GM23338 (cell line): ENCODE results near the gene LPP.

ENCODE experiments used
- CREB1 ChIP-seq: fragments of 250-450 bp; sonication (Bioruptor Pico); IDR thresholded peaks from 2 replicates; pipeline ENCODE4 v1.5.0; 2020; ENCODE audit warnings: low read depth, mild to moderate bottlenecking, moderate library complexity
- CTCF ChIP-seq, 2 experiments: fragments of 200-600 bp in 1 of 2; sonication (generic) in 1 of 2; conservative IDR thresholded peaks; 2 replicates each; pipeline versions ENCODE4 v1.5.1 to v1.6.1; 2016 to 2017; ENCODE audit warnings: antibody characterized with exemption in 2 of 2, low read depth in 2 of 2, mild to moderate bottlenecking in 2 of 2, moderate library complexity in 1 of 2
- ETS1 ChIP-seq: IDR thresholded peaks from 2 replicates; pipeline ENCODE4 v1.6.1; 2016; ENCODE audit warnings: antibody characterized with exemption
- EZH2 ChIP-seq: fragments of 200-600 bp; sonication (generic); IDR thresholded peaks from one replicate; pipeline ENCODE4 v1.8.0; 2017; ENCODE audit warnings: antibody characterized with exemption, mild to moderate bottlenecking, low read depth; ENCODE audit not compliant: unreplicated experiment
- POLR2AphosphoS5 ChIP-seq: IDR thresholded peaks from 2 replicates; pipeline ENCODE4 v1.6.1; 2016; ENCODE audit warnings: antibody characterized with exemption, low read depth
- ZNF331 ChIP-seq: fragments of 250-450 bp; sonication (Bioruptor Pico); IDR thresholded peaks from 2 replicates; pipeline ENCODE4 v1.5.0; 2020; ENCODE audit warnings: low read depth, mild to moderate bottlenecking, moderate library complexity

GRCh38 chr3:188660415-188660814 is 506.5 kb downstream of the LPP start:
- TF ChIP-seq EZH2: no peak
- no peak for TF ChIP-seq CTCF (conservative IDR thresholded peaks at IDR 0.05; ENCODE audit: low read depth in 2 of 2)
- no peak for TF ChIP-seq ZNF331 (CRISPR knock-in tag)
- TF ChIP-seq POLR2AphosphoS5: no peak
- no peak for TF ChIP-seq ETS1
- TF ChIP-seq CREB1: no peak
